GM19372 (cell line): ENCODE measurements around the gene PCSK9.
"Not testable (repeated sequence)": the region's sequence is repeated elsewhere in the genome, so short reads cannot be mapped to it uniquely, and the experiment has no call there.

Experiments
- ATAC-seq: cut with Tn5 transposase; IDR thresholded peaks from one replicate; pipeline ENCODE4 v1.9.1; 2021; ENCODE audit warnings: mild to moderate bottlenecking, low read depth, moderate library complexity; ENCODE audit not compliant: unreplicated experiment

Gene PCSK9

GRCh38 chr1:55073187-55073916 is 34.0 kb downstream of the PCSK9 start:
- no peak for ATAC-seq

DNA sequence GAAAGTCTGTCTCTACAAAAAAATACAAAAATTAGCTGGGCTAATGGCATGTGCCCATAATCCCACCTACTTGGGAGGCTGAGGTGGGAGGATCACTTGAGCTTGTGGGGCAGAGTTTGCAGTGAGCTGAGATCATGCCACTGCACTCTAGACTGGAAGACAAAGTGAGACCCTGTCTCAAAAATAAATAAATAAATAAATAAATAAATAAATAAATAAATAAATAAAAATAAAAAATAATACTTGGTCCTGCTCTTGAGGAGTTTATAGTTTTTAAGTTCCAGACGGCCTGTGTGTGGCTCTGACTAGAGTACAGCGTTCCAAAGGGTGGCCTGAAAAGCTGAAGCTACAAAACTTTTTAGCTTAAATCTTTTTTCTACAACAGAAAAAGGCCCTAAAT is 35.1 kb downstream of the PCSK9 start:
- no peak for ATAC-seq

DNA sequence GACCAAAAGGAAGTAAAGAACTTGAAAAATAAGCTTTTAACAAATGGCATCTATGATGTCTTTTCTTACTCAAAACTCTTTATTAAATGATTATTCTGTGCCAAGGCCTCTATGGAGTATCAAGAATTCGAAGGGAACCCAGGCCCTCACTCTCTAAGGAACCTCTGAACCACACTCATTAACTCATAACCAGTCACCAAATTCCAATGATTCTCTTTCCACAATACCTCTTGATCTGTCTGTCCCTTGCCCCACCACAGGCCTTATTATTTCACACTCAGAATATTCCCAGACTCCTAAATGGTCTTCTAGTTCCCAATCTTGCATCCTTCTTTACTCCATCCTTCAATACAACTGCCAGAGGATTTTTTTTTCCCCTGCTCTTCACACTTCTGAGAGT is 37.0 kb downstream of the PCSK9 start:
- no peak for ATAC-seq

- ATAC-seq, result no peak
Observed at GRCh38 chr1:55078470-55078869, 39.1 kb downstream of the PCSK9 start.

GRCh38 chr1:55079651-55080050 is 40.3 kb downstream of the PCSK9 start:
- ATAC-seq, result no peak

GRCh38 chr1:55081188-55081904 is 42.0 kb downstream of the PCSK9 start:
- ATAC-seq, result no peak

GRCh38 chr1:55081905-55082296 is 42.6 kb downstream of the PCSK9 start:
- ATAC-seq, result no peak

GRCh38 chr1:55084257-55084656 is 44.9 kb downstream of the PCSK9 start:
- ATAC-seq, result no peak

GRCh38 chr1:55087439-55087838 is 48.1 kb downstream of the PCSK9 start:
- no peak for ATAC-seq

GRCh38 chr1:55088413-55088812 is 49.1 kb downstream of the PCSK9 start:
- no peak for ATAC-seq

- no peak for ATAC-seq
Observed at GRCh38 chr1:55089683-55090082, 50.3 kb downstream of the PCSK9 start.

GRCh38 chr1:55092475-55092874 is 53.1 kb downstream of the PCSK9 start:
- ATAC-seq, result no peak

- ATAC-seq, result no peak
Observed at GRCh38 chr1:55095095-55095494, 55.7 kb downstream of the PCSK9 start.

GRCh38 chr1:55103891-55104290 is 64.5 kb downstream of the PCSK9 start:
- no peak for ATAC-seq

DNA sequence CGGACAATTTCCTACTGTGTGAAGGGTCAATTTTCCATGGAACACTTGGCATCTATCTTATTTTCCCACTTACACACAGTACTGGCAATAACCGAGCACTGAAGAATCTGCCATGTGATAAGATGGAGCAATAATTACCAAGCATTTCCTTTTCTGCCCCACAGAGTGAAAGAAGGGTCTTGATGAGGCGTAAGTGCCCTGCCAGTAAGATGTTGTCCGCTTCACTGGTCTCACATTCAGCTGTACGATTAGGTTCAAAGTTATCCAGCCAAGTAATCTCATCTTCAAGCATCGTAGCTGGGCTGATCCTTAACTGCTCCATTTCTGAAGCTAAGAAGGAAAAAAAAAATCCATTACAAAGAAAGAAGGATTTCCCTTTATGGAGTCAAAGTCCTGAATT is 67.8 kb downstream of the PCSK9 start:
- no peak for ATAC-seq

- not testable (repeated sequence) for ATAC-seq
Observed at GRCh38 chr1:55109005-55109404, 69.7 kb downstream of the PCSK9 start.
